ENCODE data around the gene CHMP4A.
"Not testable (repeated sequence)": the region's sequence is repeated elsewhere in the genome, so short reads cannot be mapped to it uniquely, and the experiment has no call there.

CHMP4A gene

DNA sequence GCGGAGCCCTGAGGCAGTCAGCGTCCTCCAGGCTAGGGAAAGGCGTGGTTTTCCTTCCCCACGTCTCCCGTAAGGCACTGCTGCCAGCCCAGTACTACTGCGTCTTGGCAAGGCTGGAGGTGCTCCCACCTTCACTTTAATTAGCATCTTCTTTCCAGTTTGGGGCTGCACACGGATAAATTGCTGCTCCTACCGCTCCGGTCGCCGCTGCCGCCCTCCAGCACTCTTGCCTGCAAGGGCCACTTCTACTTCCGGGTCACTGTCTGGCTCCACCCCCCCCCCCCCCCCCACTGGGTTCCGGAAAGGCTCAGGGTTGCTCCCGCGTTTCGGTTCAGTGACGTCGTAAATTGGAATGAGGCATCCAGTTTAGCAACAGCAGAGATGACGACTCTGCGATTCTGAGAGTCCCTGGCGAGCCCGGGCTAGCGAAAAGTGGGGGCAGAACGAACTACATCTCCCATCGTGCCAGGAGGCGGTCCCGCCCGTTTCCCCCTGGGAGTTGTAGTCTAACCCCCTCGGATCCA is 18.9 kb upstream of the CHMP4A start, which contains the start of gene NEDD8:
Gene NEDD8, minus strand, starts transcription at position 247 of the 524 bp plus-strand sequence. Its CDS starts 100 bp downstream, at position 147.
- peak; percentile 71 for DNase-seq (ENCODE audit: low read depth)
- TF ChIP-seq, protein P1, sequence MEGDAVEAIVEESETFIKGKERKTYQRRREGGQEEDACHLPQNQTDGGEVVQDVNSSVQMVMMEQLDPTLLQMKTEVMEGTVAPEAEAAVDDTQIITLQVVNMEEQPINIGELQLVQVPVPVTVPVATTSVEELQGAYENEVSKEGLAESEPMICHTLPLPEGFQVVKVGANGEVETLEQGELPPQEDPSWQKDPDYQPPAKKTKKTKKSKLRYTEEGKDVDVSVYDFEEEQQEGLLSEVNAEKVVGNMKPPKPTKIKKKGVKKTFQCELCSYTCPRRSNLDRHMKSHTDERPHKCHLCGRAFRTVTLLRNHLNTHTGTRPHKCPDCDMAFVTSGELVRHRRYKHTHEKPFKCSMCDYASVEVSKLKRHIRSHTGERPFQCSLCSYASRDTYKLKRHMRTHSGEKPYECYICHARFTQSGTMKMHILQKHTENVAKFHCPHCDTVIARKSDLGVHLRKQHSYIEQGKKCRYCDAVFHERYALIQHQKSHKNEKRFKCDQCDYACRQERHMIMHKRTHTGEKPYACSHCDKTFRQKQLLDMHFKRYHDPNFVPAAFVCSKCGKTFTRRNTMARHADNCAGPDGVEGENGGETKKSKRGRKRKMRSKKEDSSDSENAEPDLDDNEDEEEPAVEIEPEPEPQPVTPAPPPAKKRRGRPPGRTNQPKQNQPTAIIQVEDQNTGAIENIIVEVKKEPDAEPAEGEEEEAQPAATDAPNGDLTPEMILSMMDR (conservative IDR thresholded peaks at IDR 0.05; ENCODE audit: low read depth, low read length) = no peak
- peak within 1 kb of the TSS; percentile 89 for H3K4me3 ChIP-seq (ENCODE audit: low read length)

DNA sequence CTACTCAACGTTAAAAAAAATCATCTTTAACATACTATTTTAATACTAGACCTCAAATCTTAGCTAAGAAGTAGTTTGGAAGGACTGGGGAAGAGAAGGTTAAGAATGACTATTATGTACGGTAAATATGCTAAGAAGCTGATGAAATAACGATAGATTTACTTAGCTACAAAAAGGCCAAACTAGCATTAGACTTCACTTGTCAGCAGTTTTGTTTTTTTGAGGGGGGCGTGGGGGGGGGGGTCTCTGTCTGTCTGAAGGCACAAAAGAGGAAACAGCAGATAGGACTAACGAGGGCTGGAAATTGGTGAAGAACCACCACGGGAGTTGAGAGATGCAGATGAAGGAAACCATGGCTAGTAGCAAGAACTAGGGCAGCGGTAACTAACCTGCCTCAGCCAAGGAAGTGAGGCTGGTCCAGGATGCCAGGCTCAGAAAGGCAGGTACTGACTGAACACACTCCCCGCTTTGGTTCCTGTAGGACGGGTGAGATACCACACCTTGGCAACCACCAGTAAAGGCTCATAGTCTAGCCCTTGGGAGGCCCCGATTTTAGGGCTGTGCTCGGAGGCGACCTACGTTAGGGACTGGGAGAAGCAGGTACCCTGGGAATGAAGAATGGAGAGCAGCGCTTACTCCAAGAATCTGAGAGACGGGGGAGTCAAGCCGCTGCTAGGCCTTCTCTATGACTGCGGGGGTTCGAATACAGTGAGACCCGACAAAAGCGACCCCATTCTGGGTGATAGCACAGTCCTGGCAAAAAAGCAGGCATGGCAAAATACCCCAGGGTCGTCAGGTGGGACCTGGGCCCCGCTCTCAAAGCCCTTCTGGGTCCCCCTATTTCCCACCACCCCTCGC is 18.2 kb upstream of the CHMP4A start:
- TF ChIP-seq, protein P1 (conservative IDR thresholded peaks at IDR 0.05; ENCODE audit: low read depth, low read length) = no peak
- peak overlapping the region; percentile 89 for H3K4me3 ChIP-seq (ENCODE audit: low read length)
- no peak for DNase-seq (ENCODE audit: low read depth)

DNA sequence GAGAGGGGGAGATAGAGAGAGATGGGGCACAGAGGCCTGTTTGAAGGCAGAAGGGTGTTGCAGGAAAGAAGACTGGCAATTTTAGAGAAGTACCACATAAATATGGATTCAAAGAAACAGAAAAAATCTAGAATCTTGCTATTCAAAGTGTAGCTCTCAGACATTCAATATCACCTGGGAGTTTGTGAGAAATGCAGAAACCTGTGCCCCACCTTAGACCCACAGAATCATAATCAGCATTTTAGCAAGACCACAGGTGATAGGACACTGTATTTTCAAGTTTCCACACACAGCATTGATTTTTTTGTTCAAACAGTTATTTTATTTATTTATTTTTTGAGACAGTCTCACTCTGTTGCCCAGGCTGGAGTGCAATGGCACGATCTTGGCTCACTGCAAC is 15.6 kb upstream of the CHMP4A start:
- no peak overlapping the region for H3K4me3 ChIP-seq (ENCODE audit: low read length)

DNA sequence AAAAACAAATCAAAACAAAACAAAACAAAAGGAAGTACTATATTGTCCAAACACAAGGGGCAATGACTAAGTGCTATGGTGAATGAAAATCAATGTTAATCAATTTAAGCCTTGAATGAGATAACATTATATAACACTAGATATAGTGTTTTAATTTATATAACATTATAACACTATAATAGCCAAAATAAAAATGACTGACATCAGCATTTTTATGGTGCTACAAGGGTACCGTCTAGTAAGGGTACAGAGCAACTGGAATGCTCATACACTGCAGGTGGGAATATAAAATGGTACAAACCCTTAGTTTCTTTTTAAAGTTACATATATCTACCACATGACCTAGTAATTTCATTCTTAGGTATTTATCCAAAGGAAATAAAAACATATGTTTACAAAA is 13.2 kb upstream of the CHMP4A start:
- H3K4me3 ChIP-seq (ENCODE audit: low read length) = no peak overlapping the region
- TF ChIP-seq, protein P1 (conservative IDR thresholded peaks at IDR 0.05; ENCODE audit: low read depth, low read length) = no peak
- DNase-seq (ENCODE audit: low read depth) = no peak

More for the DNA sequence above, 15.6 kb upstream of the CHMP4A start:
- TF ChIP-seq, protein P1 (conservative IDR thresholded peaks at IDR 0.05; ENCODE audit: low read depth, low read length) = no peak
- no peak for DNase-seq (ENCODE audit: low read depth)

DNA sequence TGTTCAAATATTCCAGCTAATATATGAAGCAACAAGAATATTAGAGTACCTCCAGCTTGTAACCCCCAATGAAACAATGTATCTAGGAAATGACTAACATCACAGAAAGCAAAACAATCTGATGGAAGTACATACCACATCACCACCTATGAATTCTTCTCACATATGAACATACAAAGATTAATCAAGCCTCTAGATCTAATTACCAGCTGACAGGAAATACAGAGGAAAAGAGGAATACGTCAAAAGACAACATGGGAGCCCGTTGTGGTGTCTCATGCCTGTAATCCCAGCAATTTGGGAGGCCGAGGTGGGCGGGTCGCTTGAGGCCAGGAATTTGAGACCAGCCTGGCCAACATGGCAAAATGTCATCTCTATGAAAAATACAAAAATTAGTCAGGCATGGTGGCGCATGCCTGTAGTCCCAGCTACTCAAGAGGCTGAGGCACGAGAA is 11.4 kb upstream of the CHMP4A start:
- peak; percentile 47 for DNase-seq (ENCODE audit: low read depth)
- TF ChIP-seq, protein P1 (conservative IDR thresholded peaks at IDR 0.05; ENCODE audit: low read depth, low read length) = no peak
- no peak overlapping the region for H3K4me3 ChIP-seq (ENCODE audit: low read length)

DNA sequence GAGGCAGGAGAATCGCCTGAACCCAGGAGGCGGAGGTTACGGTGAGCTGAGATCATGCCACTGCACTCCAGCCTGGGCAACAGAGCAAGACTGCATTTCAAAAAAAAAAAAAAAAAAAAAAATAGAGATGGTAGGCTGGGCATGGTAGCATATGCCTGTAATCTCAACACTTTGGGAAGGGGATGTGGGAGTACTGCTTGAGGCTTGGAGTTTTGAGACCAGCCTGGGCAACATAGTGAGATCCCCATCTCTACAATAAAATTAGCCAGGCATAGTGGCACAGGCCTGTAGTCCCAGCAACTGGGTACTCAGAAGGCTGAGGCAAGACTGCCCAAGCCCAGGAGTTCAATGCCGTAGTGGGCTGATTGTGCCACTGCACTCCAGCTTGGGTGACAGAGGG is 9.7 kb upstream of the CHMP4A start:
- DNase-seq (ENCODE audit: low read depth); H3K4me3 ChIP-seq (ENCODE audit: low read length): not testable (repeated sequence)

DNA sequence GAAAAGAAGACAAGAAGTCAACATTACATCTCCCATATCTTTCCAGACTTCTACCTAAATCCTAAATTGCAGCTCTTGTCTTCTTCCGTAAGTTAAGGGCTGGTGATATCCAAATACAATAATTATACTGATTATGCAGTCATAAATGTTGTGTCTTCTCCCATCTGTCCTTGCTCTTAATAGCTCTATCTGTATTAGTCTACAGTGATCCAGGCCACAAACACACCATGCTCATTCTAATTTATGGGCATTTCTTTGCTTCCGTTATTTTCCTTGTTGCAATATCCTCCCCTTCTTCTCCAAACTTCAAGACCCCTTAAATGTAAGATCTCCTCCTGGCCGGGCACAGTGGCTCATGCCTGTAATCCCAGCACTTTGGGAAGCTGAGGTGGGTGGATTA is 6.2 kb upstream of the CHMP4A start:
- no peak for DNase-seq (ENCODE audit: low read depth)
- TF ChIP-seq, protein P1 (conservative IDR thresholded peaks at IDR 0.05; ENCODE audit: low read depth, low read length) = no peak
- no peak overlapping the region for H3K4me3 ChIP-seq (ENCODE audit: low read length)
